H1 (cell line): ENCODE data around the gene SURF1. TPM values are rescaled to one million over a fixed set of nuclear protein-coding genes. Genes with fewer than 3 reads are reported as not detected.
A peak's percentile ranks its signal among the peaks of the same experiment; 100 is the strongest.
"Not testable (repeated sequence)": the region's sequence is repeated elsewhere in the genome, so short reads cannot be mapped to it uniquely, and the experiment has no call there.

Source experiments
- CTCF ChIA-PET: fragments of 300-600 bp; sonication (Branson Sonifier 250); formaldehyde crosslinking; loops from one replicate; lab custom pipeline; 2021; ENCODE audit not compliant: partially characterized antibody; lab: Charles Lee
- POLR2A ChIA-PET: fragments of 300-600 bp; sonication (Branson Sonifier 250); formaldehyde crosslinking; loops from one replicate; lab custom pipeline; 2021; ENCODE audit warnings: inconsistent platforms; ENCODE audit not compliant: partially characterized antibody; lab: Charles Lee
- DNase-seq, 2 experiments: peaks; one replicate each; pipeline versions ENCODE4 v3.0.0 to v3.0.0-alpha.2; 2010 to 2022; ENCODE audit warnings: low spot score in 2 of 2, low read depth in 1 of 2, mixed read lengths in 1 of 2
- FAIRE-seq: peaks from 2 replicates; lab custom pipeline; 2011; peaks lifted over from hg19 to GRCh38; lab: Jason Lieb, UNC
- H2AFZ ChIP-seq: 2 replicates; pipeline ENCODE4 v1.8.1; 2012; ENCODE audit warnings: low read length, inconsistent platforms
- H2AK5ac ChIP-seq: 2 replicates; pipeline ENCODE4 v1.6.1; 2013; ENCODE audit warnings: low read depth, low read length
- H2BK120ac ChIP-seq: replicated peaks from 2 replicates; pipeline ENCODE3; 2013; ENCODE audit warnings: low read depth, low read length, inconsistent platforms
- H2BK12ac ChIP-seq: 2 replicates; pipeline ENCODE4 v1.6.1; 2013; ENCODE audit warnings: low read depth, low read length
- H2BK15ac ChIP-seq: 2 replicates; pipeline ENCODE4 v1.6.1; 2013; ENCODE audit warnings: low read length
- H2BK20ac ChIP-seq: 2 replicates; pipeline ENCODE4 v1.6.1; 2013; ENCODE audit warnings: low read length
- H2BK5ac ChIP-seq: 2 replicates; pipeline ENCODE4 v1.6.1; 2013; ENCODE audit warnings: low read depth, low read length
- H3K14ac ChIP-seq: 2 replicates; pipeline ENCODE4 v1.6.1; 2013; ENCODE audit warnings: inconsistent platforms; ENCODE audit not compliant: insufficient read length
- H3K18ac ChIP-seq: 2 replicates; pipeline ENCODE4 v1.6.1; 2013; ENCODE audit warnings: low read length; ENCODE audit errors: extremely low read depth
- H3K23ac ChIP-seq: 2 replicates; pipeline ENCODE4 v1.6.1; 2013; ENCODE audit warnings: inconsistent platforms; ENCODE audit not compliant: insufficient read length
- H3K23me2 ChIP-seq: 2 replicates; pipeline ENCODE4 v1.6.1; 2013; ENCODE audit warnings: low read depth, low read length
- H3K27ac ChIP-seq: 2 replicates; pipeline ENCODE4 v1.6.1; 2011; ENCODE audit warnings: low read depth, low read length, inconsistent platforms
- H3K27me3 ChIP-seq, 4 experiments: replicated peaks in 1 of 4; 1 replicate in 1 of 4; 2 replicates in 3 of 4; pipeline versions ENCODE4 v1.6.1 to v1.8.1; 2011 to 2013; ENCODE audit warnings: low read length in 3 of 4, mild to moderate bottlenecking in 3 of 4, inconsistent platforms in 2 of 4, mixed read lengths in 2 of 4, moderate library complexity in 1 of 4; ENCODE audit not compliant: control insufficient read depth in 3 of 4, insufficient read depth in 3 of 4; ENCODE audit errors: extremely low read depth in 1 of 4
- H3K36me3 ChIP-seq, 4 experiments: 2 replicates each; pipeline versions ENCODE4 v1.6.1 to v1.8.1; 2011 to 2013; ENCODE audit warnings: mild to moderate bottlenecking in 4 of 4, low read length in 3 of 4, moderate library complexity in 2 of 4, control low read depth in 1 of 4, inconsistent platforms in 1 of 4; ENCODE audit not compliant: insufficient read depth in 4 of 4, control insufficient read depth in 2 of 4
- H3K4ac ChIP-seq: replicated peaks from 2 replicates; pipeline ENCODE3; 2013; ENCODE audit warnings: low read length, low read depth, mixed read lengths, inconsistent platforms; ENCODE audit not compliant: insufficient read length
- H3K4me1 ChIP-seq, 4 experiments: replicated peaks in 1 of 4; 1 replicate in 1 of 4; 2 replicates in 3 of 4; pipeline versions ENCODE4 v1.6.1 to v1.8.1; 2011 to 2013; ENCODE audit warnings: low read length in 3 of 4, inconsistent platforms in 2 of 4, mixed read lengths in 1 of 4; ENCODE audit not compliant: insufficient read depth in 4 of 4, control insufficient read depth in 3 of 4
- H3K4me2 ChIP-seq, 2 experiments: 2 replicates each; pipeline versions ENCODE4 v1.6.1 to v1.8.1; 2011 to 2013; ENCODE audit warnings: low read depth in 2 of 2, low read length in 2 of 2, control low read depth in 1 of 2, inconsistent platforms in 1 of 2, mild to moderate bottlenecking in 1 of 2; ENCODE audit not compliant: insufficient read depth in 1 of 2
- H3K4me3 ChIP-seq, 4 experiments: fragments of 200-600, 300-600 bp in 1 of 4; sonication (generic), shearing (Covaris generic), sonication (Bioruptor Twin) in 1 of 4; 2 replicates each; pipeline versions ENCODE4 v1.5.1 to v1.8.1; 2011 to 2016; ENCODE audit warnings: low read length in 4 of 4, low read depth in 3 of 4, control low read depth in 2 of 4, inconsistent platforms in 2 of 4, mild to moderate bottlenecking in 2 of 4, mixed read lengths in 1 of 4, moderate library complexity in 1 of 4; ENCODE audit not compliant: insufficient read depth in 2 of 4; ENCODE audit errors: extremely low read depth in 1 of 4
- H3K56ac ChIP-seq: replicated peaks from 2 replicates; pipeline ENCODE3; 2013; ENCODE audit warnings: low read depth, mild to moderate bottlenecking, mixed read lengths, low read length, inconsistent platforms; ENCODE audit not compliant: insufficient read length
- H3K79me1 ChIP-seq: 2 replicates; pipeline ENCODE4 v1.6.1; 2013; ENCODE audit warnings: low read depth, low read length, control low read depth
- H3K79me2 ChIP-seq, 2 experiments: 2 replicates each; pipeline versions ENCODE4 v1.6.1 to v1.8.1; 2012 to 2013; ENCODE audit warnings: low read length in 2 of 2, mild to moderate bottlenecking in 2 of 2, inconsistent platforms in 1 of 2; ENCODE audit not compliant: insufficient read depth in 2 of 2, control insufficient read depth in 1 of 2
- H3K9ac ChIP-seq, 4 experiments: replicated peaks in 1 of 4; 1 replicate in 1 of 4; 2 replicates in 3 of 4; pipeline versions ENCODE4 v1.6.1 to v1.8.1; 2011 to 2013; ENCODE audit warnings: low read depth in 3 of 4, low read length in 3 of 4, control low read depth in 2 of 4, mild to moderate bottlenecking in 2 of 4, moderate library complexity in 2 of 4, inconsistent platforms in 1 of 4; ENCODE audit errors: extremely low read depth in 1 of 4
- H3K9me3 ChIP-seq, 2 experiments: 2 replicates each; pipeline versions ENCODE4 v1.6.1 to v1.8.1; 2012 to 2013; ENCODE audit warnings: mild to moderate bottlenecking in 2 of 2, moderate library complexity in 2 of 2, control low read depth in 1 of 2, inconsistent platforms in 1 of 2, low read depth in 1 of 2, low read length in 1 of 2, mixed read lengths in 1 of 2; ENCODE audit not compliant: insufficient read depth in 2 of 2
- H4K20me1 ChIP-seq, 2 experiments: replicated peaks in 1 of 2; 2 replicates each; pipeline versions ENCODE3 to v1.8.1; 2011 to 2013; ENCODE audit warnings: inconsistent platforms in 2 of 2, low read length in 2 of 2, mild to moderate bottlenecking in 1 of 2; ENCODE audit not compliant: insufficient read depth in 2 of 2, control insufficient read depth in 1 of 2
- H4K5ac ChIP-seq: 2 replicates; pipeline ENCODE4 v1.6.1; 2013; ENCODE audit warnings: low read length, low read depth, mixed read lengths, inconsistent platforms; ENCODE audit not compliant: insufficient read length
- H4K8ac ChIP-seq: 2 replicates; pipeline ENCODE4 v1.8.0; 2013; ENCODE audit warnings: mild to moderate bottlenecking, moderate library complexity, low read length, inconsistent platforms; ENCODE audit not compliant: insufficient read depth; ENCODE audit errors: extremely low read depth
- H4K91ac ChIP-seq: replicated peaks from 2 replicates; pipeline ENCODE3; 2013; ENCODE audit warnings: low read length, mixed read lengths, inconsistent platforms; ENCODE audit not compliant: insufficient read length
- WGBS, 2 experiments: shearing (Covaris generic) in 1 of 2; methylation state at CpG; one replicate each; pipeline versions ENCODE4 v1.1.6 to v1.1.7; 2013 to 2015; ENCODE audit warnings: low lambda C conversion rate in 2 of 2, mixed read lengths in 2 of 2, inconsistent platforms in 1 of 2, low coverage in 1 of 2, missing lambda C conversion rate in 1 of 2; ENCODE audit not compliant: insufficient replicate concordance in 2 of 2, insufficient coverage in 1 of 2, insufficient read length in 1 of 2; ENCODE audit errors: extremely low coverage in 1 of 2, missing lambda C conversion rate in 1 of 2; 5-methylcytosine and 5-hydroxymethylcytosine counted together
- polyA plus RNA-seq, 7 experiments: library from polyadenylated mRNA; depleted of rRNA in 3 of 7; stranded (reverse) in 5 of 7; unstranded in 2 of 7; fragments of >200 nt in 5 of 7; fragments of 200-250 nt in 2 of 7; gene quantifications; 1 replicate in 5 of 7; 2 replicates in 1 of 7; 4 replicates in 1 of 7; pipeline versions ENCODE4 v1.2.1 to v1.2.3, GENCODE V29; 2011 to 2013; ENCODE audit warnings: missing spikeins in 2 of 7, mixed read lengths in 2 of 7
- total RNA-seq: library from RNA; stranded (reverse); fragmentation: NEBNext Ultra II Directional; extraction: Animal tissue kit (Norgen Biotek cat#: 25700); gene quantifications from 2 replicates; pipeline ENCODE4 v1.2.1, GENCODE V29; 2021

Gene SURF1
- total and polyA plus RNA-seq, 2 of the 8 experiments (the other 6 are each of a cell fraction or from before 2014, with no cell fraction given): 43.1 to 44.7 TPM

DNA sequence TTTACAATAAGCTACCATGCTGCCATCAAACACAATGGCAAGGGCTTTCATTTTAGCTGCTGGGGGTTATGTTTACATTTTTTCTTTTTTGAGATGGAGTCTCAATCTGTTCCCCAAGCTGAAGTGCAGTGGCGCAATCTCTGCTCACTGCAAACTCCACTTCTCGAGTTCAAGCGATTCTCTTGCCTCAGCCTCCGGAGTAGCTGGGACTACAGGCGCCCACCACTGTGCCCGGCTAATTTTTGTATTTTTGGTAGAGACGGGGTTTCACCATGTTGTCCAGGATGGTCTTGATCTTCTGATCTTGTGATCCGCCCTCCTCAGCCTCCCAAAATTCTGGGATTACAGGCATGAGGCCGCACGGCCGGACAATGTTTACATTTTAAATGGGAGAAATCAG is 21.4 kb downstream of the SURF1 start:
- not testable (repeated sequence) for FAIRE-seq, H3K9me3 ChIP-seq, H3K9ac ChIP-seq, H3K18ac ChIP-seq, H3K27ac ChIP-seq, H3K23ac ChIP-seq, H3K27me3 ChIP-seq, H3K4me1 ChIP-seq, DNase-seq, H4K91ac ChIP-seq, H4K5ac ChIP-seq, H2BK20ac ChIP-seq, H2AK5ac ChIP-seq, H3K23me2 ChIP-seq, H3K79me1 ChIP-seq, H2BK5ac ChIP-seq, H2BK120ac ChIP-seq, H2AFZ ChIP-seq, H3K4ac ChIP-seq, H3K14ac ChIP-seq, H4K8ac ChIP-seq, H2BK15ac ChIP-seq, H3K56ac ChIP-seq, H2BK12ac ChIP-seq
- Histone ChIP-seq H3K79me2 (peaks cover 0 to 15% of the 10 kb centered on the region in 2 experiments; a peak in 2 of 4 replicates), H4K20me1 (peaks cover 4 to 16% of the 10 kb centered on the region in 2 experiments), H3K4me2 (peak overlapping the region; percentile 70 to 78), H3K36me3 (peaks cover 21 to 54% (median 38%) of the 10 kb centered on the region in 4 experiments), H3K4me3 (peak overlapping the region; percentile 64 to 95 (median 92); a peak in 6 of 8 replicates)
- WGBS, 2 experiments: 85% methylated on average over 11 of the region's 11 CpGs; no CpG with 5 or more reads in 1 of the 2 experiments
- POLR2A ChIA-PET: interaction anchor here (0.6 to 7.3 kb wide), 9 partner anchors 8 to 483 kb away, joined by 3 to 120 read pairs (median 4); partner anchors contain the start of genes MED22 and RPL7A
- CTCF ChIA-PET: interaction anchor here (0.6 to 7.0 kb wide), 9 partner anchors 8 to 154 kb away, joined by 3 to 123 read pairs (median 4); no protein-coding TSS in a partner anchor
